Hepatocyte (in vitro differentiated cells): ENCODE results near the gene MAPK4. TPM values are rescaled to one million over a fixed set of nuclear protein-coding genes. Genes with fewer than 3 reads are reported as not detected.

Experiments used
- DNase-seq: peaks from one replicate; pipeline ENCODE4 v3.0.0-alpha.2; 2016; ENCODE audit warnings: low spot score
- H2AFZ ChIP-seq: fragments of 200-600 bp; sonication (generic); 2 replicates; pipeline ENCODE4 v1.6.0; 2016; ENCODE audit warnings: antibody characterized with exemption, mild to moderate bottlenecking
- H3K27ac ChIP-seq: fragments of 200-600 bp; sonication (generic); 2 replicates; pipeline ENCODE4 v1.5.1; 2016; ENCODE audit warnings: mild to moderate bottlenecking
- H3K27me3 ChIP-seq: fragments of 200-600 bp; sonication (generic); 2 replicates; pipeline ENCODE4 v1.6.1; 2016
- H3K36me3 ChIP-seq: fragments of 200-600 bp; sonication (generic); replicated peaks from 2 replicates; pipeline ENCODE4 v1.5.1; 2016; ENCODE audit warnings: low read depth; ENCODE audit not compliant: insufficient read depth
- H3K4me1 ChIP-seq: fragments of 200-600 bp; sonication (generic); 2 replicates; pipeline ENCODE4 v1.5.1; 2016; ENCODE audit warnings: mild to moderate bottlenecking, moderate library complexity; ENCODE audit not compliant: insufficient read depth
- H3K4me2 ChIP-seq: fragments of 200-600 bp; sonication (generic); 2 replicates; pipeline ENCODE4 v1.6.0; 2016
- H3K4me3 ChIP-seq: fragments of 200-600 bp; sonication (generic); 2 replicates; pipeline ENCODE4 v1.5.1; 2016; ENCODE audit warnings: mild to moderate bottlenecking
- H3K79me2 ChIP-seq: fragments of 200-600 bp; sonication (generic); 2 replicates; pipeline ENCODE4 v1.6.0; 2017; ENCODE audit warnings: mild to moderate bottlenecking
- H3K9me2 ChIP-seq: fragments of 200-600 bp; sonication (generic); replicated peaks from 2 replicates; pipeline ENCODE4 v1.6.0; 2017; ENCODE audit warnings: mild to moderate bottlenecking; ENCODE audit not compliant: insufficient read depth
- H3K9me3 ChIP-seq: fragments of 200-600 bp; sonication (generic); 2 replicates; pipeline ENCODE4 v1.5.1; 2016; ENCODE audit warnings: low read depth, mild to moderate bottlenecking
- H4K20me1 ChIP-seq: fragments of 200-600 bp; sonication (generic); 2 replicates; pipeline ENCODE4 v1.6.0; 2016; ENCODE audit warnings: mild to moderate bottlenecking; ENCODE audit not compliant: insufficient read depth, poor library complexity, severe bottlenecking
- CTCF ChIP-seq: fragments of 200-600 bp; sonication (generic); IDR thresholded peaks from 2 replicates; pipeline ENCODE4 v1.5.1; 2016; ENCODE audit warnings: antibody characterized with exemption, mild to moderate bottlenecking; ENCODE audit not compliant: poor library complexity
- EZH2 ChIP-seq: fragments of 200-600 bp; sonication (generic); IDR thresholded peaks from 2 replicates; pipeline ENCODE4 v1.6.1; 2016; ENCODE audit warnings: antibody characterized with exemption, mild to moderate bottlenecking, borderline replicate concordance
- EZH2phosphoT487 ChIP-seq: fragments of 200-600 bp; sonication (generic); IDR thresholded peaks from one replicate; pipeline ENCODE4 v1.6.1; 2018; ENCODE audit warnings: antibody characterized with exemption, mild to moderate bottlenecking, low read depth, moderate library complexity; ENCODE audit not compliant: unreplicated experiment, severe bottlenecking
- WGBS: methylation state at CpG from one replicate; pipeline ENCODE4 v1.1.6; 2016; ENCODE audit warnings: low lambda C conversion rate; ENCODE audit errors: missing lambda C conversion rate; 5-methylcytosine and 5-hydroxymethylcytosine counted together
- polyA plus RNA-seq: library from polyadenylated mRNA; unstranded; fragments of >200 nt; fragmentation: Nextera tagmentation; extraction: Ambion mirVana; gene quantifications from 2 replicates; pipeline ENCODE4 v1.2.1, GENCODE V29; 2016
- total RNA-seq: library from RNA; depleted of rRNA; stranded (reverse); fragments of >200 nt; gene quantifications from 2 replicates; pipeline ENCODE4 v1.2.3, GENCODE V29; 2014

MAPK4 gene
- total and polyA plus RNA-seq, 2 experiments from 2014 or later: 2.0 to 2.4 TPM

- H3K79me2 ChIP-seq: no peaks in the 10 kb centered on the region
- H3K4me2 ChIP-seq: no peak overlapping the region
- no peak for DNase-seq
- TF ChIP-seq EZH2: no peak
- TF ChIP-seq CTCF: no peak
- no peak for TF ChIP-seq EZH2phosphoT487
- H3K4me1 ChIP-seq: no peaks in the 10 kb centered on the region
- no peaks in the 10 kb centered on the region for H4K20me1 ChIP-seq
- WGBS: 38% methylated on average over 7 of the region's 7 CpGs
- H2AFZ ChIP-seq: no peak overlapping the region
- no peaks in the 10 kb centered on the region for H3K36me3 ChIP-seq
- H3K9me3 ChIP-seq: no peaks in the 10 kb centered on the region
- H3K9me2 ChIP-seq: no peaks in the 10 kb centered on the region
- no peaks in the 10 kb centered on the region for H3K27me3 ChIP-seq
- H3K4me3 ChIP-seq: no peak overlapping the region
- H3K27ac ChIP-seq: no peak overlapping the region
These were observed 148.1 kb downstream of the MAPK4 start for GRCh38 chr18:50707855-50708469.

- WGBS: 83% methylated on average over 7 of the region's 7 CpGs
- Histone ChIP-seq H3K79me2 (no peaks in the 10 kb centered on the region), H3K9me2 (no peaks in the 10 kb centered on the region), H4K20me1 (no peaks in the 10 kb centered on the region), H3K36me3 (no peaks in the 10 kb centered on the region), H2AFZ (no peak overlapping the region), H3K4me3 (no peak overlapping the region), H3K27ac (no peak overlapping the region), H3K9me3 (no peaks in the 10 kb centered on the region), H3K4me2 (no peak overlapping the region), H3K27me3 (no peaks in the 10 kb centered on the region), H3K4me1 (no peaks in the 10 kb centered on the region)
- no peak for TF ChIP-seq EZH2phosphoT487
- TF ChIP-seq CTCF: no peak
- TF ChIP-seq EZH2: no peak
- no peak for DNase-seq
These were observed 149.3 kb downstream of the MAPK4 start for GRCh38 chr18:50709193-50709592.

- H3K4me1 ChIP-seq: no peaks in the 10 kb centered on the region
- no peaks in the 10 kb centered on the region for H3K79me2 ChIP-seq
- 88% methylated on average over 5 of the region's 5 CpGs for WGBS
- H3K9me3 ChIP-seq: no peaks in the 10 kb centered on the region
- H3K4me3 ChIP-seq: no peak overlapping the region
- DNase-seq: no peak
- H4K20me1 ChIP-seq: no peaks in the 10 kb centered on the region
- H3K27me3 ChIP-seq: no peaks in the 10 kb centered on the region
- H2AFZ ChIP-seq: no peak overlapping the region
- H3K36me3 ChIP-seq: no peaks in the 10 kb centered on the region
- no peak for TF ChIP-seq CTCF
- TF ChIP-seq EZH2: no peak
- TF ChIP-seq EZH2phosphoT487: no peak
- no peak overlapping the region for H3K4me2 ChIP-seq
- no peaks in the 10 kb centered on the region for H3K9me2 ChIP-seq
- H3K27ac ChIP-seq: no peak overlapping the region
These were observed 151.5 kb downstream of the MAPK4 start for GRCh38 chr18:50711386-50711785.
